ENCODE data around the gene PLD4.
"Not testable (repeated sequence)": the region's sequence is repeated elsewhere in the genome, so short reads cannot be mapped to it uniquely, and the experiment has no call there.

PLD4 gene

DNA sequence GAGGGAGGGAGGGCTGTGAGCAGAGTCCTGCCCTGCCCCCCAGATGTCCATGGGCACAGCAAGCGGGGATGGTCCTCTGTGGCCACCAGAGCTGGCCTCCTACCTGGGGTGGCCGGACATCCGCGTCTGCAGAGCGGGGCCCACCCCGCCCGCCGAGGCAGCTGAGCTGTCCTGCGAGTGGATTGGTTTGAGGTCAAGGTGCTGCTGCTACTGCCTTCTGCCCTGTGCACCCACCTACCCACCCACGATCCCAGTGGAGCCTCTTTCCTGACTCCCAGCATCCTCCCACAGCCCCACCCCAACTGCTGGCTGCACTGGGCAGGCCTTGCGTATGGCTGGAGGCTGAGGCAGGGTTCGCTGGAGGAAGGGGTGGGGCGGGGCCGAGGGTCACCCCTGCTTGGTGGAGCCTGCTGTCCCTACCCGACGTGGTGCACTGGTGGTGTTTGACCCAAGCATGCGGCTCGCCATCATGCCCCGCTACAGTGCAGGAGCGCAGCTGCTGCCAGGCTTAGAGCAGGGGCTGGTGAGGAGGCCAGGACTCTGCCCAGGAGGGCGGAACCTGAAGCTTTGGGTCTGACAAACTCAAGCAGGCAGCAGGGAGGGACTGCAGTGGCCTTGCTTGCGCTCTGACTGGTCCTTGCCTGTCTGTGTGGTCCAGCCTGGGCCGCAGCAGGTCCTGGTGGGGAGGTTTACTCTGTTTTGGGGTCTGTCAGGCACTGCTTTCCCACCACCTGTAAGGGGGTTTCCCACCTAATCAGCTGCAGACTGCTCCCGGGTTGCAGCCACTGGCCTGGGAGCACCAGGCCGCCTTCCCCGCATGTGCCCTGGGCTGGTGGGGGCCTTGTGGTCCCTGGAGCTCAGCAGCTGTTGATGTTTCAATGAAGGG, 35.9 kb upstream of the PLD4 start:
- Histone ChIP-seq H3K4me2 (ENCODE audit: low read length, poor library complexity, severe bottlenecking) (no peak overlapping the region), H2BK15ac (ENCODE audit: low read depth, poor library complexity, severe bottlenecking) (no peak overlapping the region), H3K4me3 (ENCODE audit: insufficient read depth in 1 of 2, low read depth in 1 of 2, low read length in 2 of 2) (no peak overlapping the region), H2AFZ (ENCODE audit: low read depth, low read length) (no peak overlapping the region), H3K36me3 (ENCODE audit: control insufficient read depth in 1 of 2, insufficient read depth in 2 of 2, low read depth in 1 of 2, low read length in 2 of 2) (peaks cover 23 to 77% of the 10 kb centered on the region in 2 experiments), H2BK120ac (ENCODE audit: low read depth, low read length) (no peak overlapping the region), H3K18ac (ENCODE audit: low read depth in 1 of 2, low read length in 2 of 2) (no peak overlapping the region), H3K79me1 (replicated peaks; ENCODE audit: low read length, poor library complexity, severe bottlenecking) (peaks cover 9% of the 10 kb centered on the region), H4K91ac (ENCODE audit: low read length) (no peak overlapping the region), H3K9ac (ENCODE audit: low read length) (no peak overlapping the region), H2BK5ac (ENCODE audit: low read depth, low read length, poor library complexity, severe bottlenecking) (no peak overlapping the region), H3K27me3 (ENCODE audit: control insufficient read depth in 1 of 2, insufficient read depth in 1 of 2, low read length in 2 of 2) (no peaks in the 10 kb centered on the region), H3K4ac (ENCODE audit: low read depth in 1 of 2, low read length in 2 of 2) (no peak overlapping the region), H2BK12ac (ENCODE audit: low read length in 2 of 2) (no peak overlapping the region), H3K23ac (ENCODE audit: low read length in 2 of 2) (no peak overlapping the region), H3K27ac (ENCODE audit: low read length, poor library complexity, severe bottlenecking) (no peak overlapping the region), H3K14ac (ENCODE audit: low read length in 2 of 2) (no peak overlapping the region), H2AK5ac (ENCODE audit: low read length, severe bottlenecking) (no peak overlapping the region), H3K9me3 (ENCODE audit: control insufficient read depth, low read length) (no peaks in the 10 kb centered on the region), H4K8ac (ENCODE audit: low read length) (no peak overlapping the region), H3K4me1 (ENCODE audit: control insufficient read depth, insufficient read depth, low read depth, low read length) (peaks cover 14% of the 10 kb centered on the region)
- DNase-seq: no peak
- 96% methylated on average over 26 of the region's 26 CpGs for WGBS

DNA sequence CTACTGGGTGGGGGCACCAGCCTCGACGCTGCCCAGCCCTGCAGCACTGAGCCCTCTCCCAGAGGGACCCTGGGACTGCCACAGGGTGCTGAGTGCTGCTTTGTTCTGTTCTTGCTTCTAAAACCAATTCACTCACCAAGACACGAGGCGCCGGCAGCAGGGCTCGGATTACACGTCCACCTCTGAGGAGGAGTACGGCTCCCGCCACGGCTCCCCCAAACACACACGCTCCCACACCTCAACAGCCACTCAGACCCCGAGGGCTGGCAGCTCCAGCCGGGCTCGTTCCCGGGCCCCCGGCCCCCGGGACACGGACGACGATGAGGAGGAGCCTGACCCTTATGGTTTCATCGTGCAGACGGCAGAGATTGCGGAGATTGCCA, 35.3 kb upstream of the PLD4 start:
- H4K8ac ChIP-seq (ENCODE audit: low read length): no peak overlapping the region
- 94% methylated on average over 23 of the region's 23 CpGs for WGBS
- no peak for DNase-seq

DNA sequence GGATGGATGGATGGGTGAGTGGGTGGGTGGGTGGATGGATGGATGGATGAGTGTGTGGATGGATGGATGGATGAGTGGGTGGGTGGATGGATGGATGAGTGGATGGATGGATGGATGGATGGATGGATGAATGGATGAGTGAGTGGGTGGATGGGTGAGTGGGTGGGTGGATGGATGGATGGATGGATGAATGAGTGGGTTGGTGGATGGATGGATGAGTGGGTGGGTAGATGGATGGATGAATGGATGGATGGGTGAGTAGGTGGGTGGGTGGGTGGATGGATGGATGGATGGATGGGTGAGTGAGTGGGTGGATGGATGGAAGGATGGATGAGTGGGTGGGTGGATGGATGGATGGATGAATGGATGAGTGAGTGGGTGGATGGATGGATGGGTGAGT, 34.4 kb upstream of the PLD4 start:
- not testable (repeated sequence) for H2BK15ac ChIP-seq (ENCODE audit: low read depth, poor library complexity, severe bottlenecking); H3K27me3 ChIP-seq (ENCODE audit: control insufficient read depth in 1 of 2, insufficient read depth in 1 of 2, low read length in 2 of 2); H4K91ac ChIP-seq (ENCODE audit: low read length); H2AFZ ChIP-seq (ENCODE audit: low read depth, low read length); H3K4me3 ChIP-seq (ENCODE audit: insufficient read depth in 1 of 2, low read depth in 1 of 2, low read length in 2 of 2); H3K4ac ChIP-seq (ENCODE audit: low read depth in 1 of 2, low read length in 2 of 2); H2BK12ac ChIP-seq (ENCODE audit: low read length in 2 of 2); H3K18ac ChIP-seq (ENCODE audit: low read depth in 1 of 2, low read length in 2 of 2); H3K23ac ChIP-seq (ENCODE audit: low read length in 2 of 2); H2BK5ac ChIP-seq (ENCODE audit: low read depth, low read length, poor library complexity, severe bottlenecking); H3K9ac ChIP-seq (ENCODE audit: low read length); H3K9me3 ChIP-seq (ENCODE audit: control insufficient read depth, low read length); DNase-seq; H3K27ac ChIP-seq (ENCODE audit: low read length, poor library complexity, severe bottlenecking); H4K8ac ChIP-seq (ENCODE audit: low read length); H2BK120ac ChIP-seq (ENCODE audit: low read depth, low read length); H3K14ac ChIP-seq (ENCODE audit: low read length in 2 of 2); H2AK5ac ChIP-seq (ENCODE audit: low read length, severe bottlenecking); H3K4me2 ChIP-seq (ENCODE audit: low read length, poor library complexity, severe bottlenecking); H3K79me1 ChIP-seq (replicated peaks; ENCODE audit: low read length, poor library complexity, severe bottlenecking)
- Histone ChIP-seq H3K36me3 (ENCODE audit: control insufficient read depth in 1 of 2, insufficient read depth in 2 of 2, low read depth in 1 of 2, low read length in 2 of 2) (peaks cover 33 to 80% of the 10 kb centered on the region in 2 experiments), H3K4me1 (ENCODE audit: control insufficient read depth, insufficient read depth, low read depth, low read length) (peaks cover 12% of the 10 kb centered on the region)

More for the DNA sequence above, 35.3 kb upstream of the PLD4 start:
- Histone ChIP-seq H3K4ac (ENCODE audit: low read depth in 1 of 2, low read length in 2 of 2) (no peak overlapping the region), H3K79me1 (replicated peaks; ENCODE audit: low read length, poor library complexity, severe bottlenecking) (peaks cover 9% of the 10 kb centered on the region), H4K91ac (ENCODE audit: low read length) (no peak overlapping the region), H3K4me2 (ENCODE audit: low read length, poor library complexity, severe bottlenecking) (no peak overlapping the region), H3K14ac (ENCODE audit: low read length in 2 of 2) (no peak overlapping the region), H3K4me1 (ENCODE audit: control insufficient read depth, insufficient read depth, low read depth, low read length) (peaks cover 14% of the 10 kb centered on the region), H2AK5ac (ENCODE audit: low read length, severe bottlenecking) (no peak overlapping the region), H3K9ac (ENCODE audit: low read length) (no peak overlapping the region), H3K4me3 (ENCODE audit: insufficient read depth in 1 of 2, low read depth in 1 of 2, low read length in 2 of 2) (no peak overlapping the region), H3K27ac (ENCODE audit: low read length, poor library complexity, severe bottlenecking) (no peak overlapping the region), H2BK5ac (ENCODE audit: low read depth, low read length, poor library complexity, severe bottlenecking) (no peak overlapping the region), H3K18ac (ENCODE audit: low read depth in 1 of 2, low read length in 2 of 2) (no peak overlapping the region), H2AFZ (ENCODE audit: low read depth, low read length) (no peak overlapping the region), H3K27me3 (ENCODE audit: control insufficient read depth in 1 of 2, insufficient read depth in 1 of 2, low read length in 2 of 2) (no peaks in the 10 kb centered on the region), H3K23ac (ENCODE audit: low read length in 2 of 2) (no peak overlapping the region), H2BK12ac (ENCODE audit: low read length in 2 of 2) (no peak overlapping the region), H3K9me3 (ENCODE audit: control insufficient read depth, low read length) (no peaks in the 10 kb centered on the region), H2BK15ac (ENCODE audit: low read depth, poor library complexity, severe bottlenecking) (no peak overlapping the region), H2BK120ac (ENCODE audit: low read depth, low read length) (no peak overlapping the region), H3K36me3 (ENCODE audit: control insufficient read depth in 1 of 2, insufficient read depth in 2 of 2, low read depth in 1 of 2, low read length in 2 of 2) (peaks cover 27 to 77% of the 10 kb centered on the region in 2 experiments)

GRCh38 chr14:104891121-104891551, 33.5 kb upstream of the PLD4 start:
- Histone ChIP-seq H2AFZ (ENCODE audit: low read depth, low read length) (no peak overlapping the region), H2BK12ac (ENCODE audit: low read length in 2 of 2) (no peak overlapping the region), H3K23ac (ENCODE audit: low read length in 2 of 2) (no peak overlapping the region), H3K27ac (ENCODE audit: low read length, poor library complexity, severe bottlenecking) (no peak overlapping the region), H4K91ac (ENCODE audit: low read length) (no peak overlapping the region), H3K9me3 (ENCODE audit: control insufficient read depth, low read length) (no peaks in the 10 kb centered on the region), H3K4me3 (ENCODE audit: insufficient read depth in 1 of 2, low read depth in 1 of 2, low read length in 2 of 2) (no peak overlapping the region), H3K27me3 (ENCODE audit: control insufficient read depth in 1 of 2, insufficient read depth in 1 of 2, low read length in 2 of 2) (no peaks in the 10 kb centered on the region), H3K4me2 (ENCODE audit: low read length, poor library complexity, severe bottlenecking) (no peak overlapping the region), H3K4me1 (ENCODE audit: control insufficient read depth, insufficient read depth, low read depth, low read length) (peaks cover 13% of the 10 kb centered on the region), H3K36me3 (ENCODE audit: control insufficient read depth in 1 of 2, insufficient read depth in 2 of 2, low read depth in 1 of 2, low read length in 2 of 2) (peaks cover 33 to 80% of the 10 kb centered on the region in 2 experiments), H2AK5ac (ENCODE audit: low read length, severe bottlenecking) (no peak overlapping the region), H3K14ac (ENCODE audit: low read length in 2 of 2) (no peak overlapping the region), H2BK120ac (ENCODE audit: low read depth, low read length) (no peak overlapping the region), H2BK5ac (ENCODE audit: low read depth, low read length, poor library complexity, severe bottlenecking) (no peak overlapping the region), H3K79me1 (replicated peaks; ENCODE audit: low read length, poor library complexity, severe bottlenecking) (peaks cover 7% of the 10 kb centered on the region), H3K4ac (ENCODE audit: low read depth in 1 of 2, low read length in 2 of 2) (no peak overlapping the region), H4K8ac (ENCODE audit: low read length) (no peak overlapping the region), H3K9ac (ENCODE audit: low read length) (no peak overlapping the region), H2BK15ac (ENCODE audit: low read depth, poor library complexity, severe bottlenecking) (no peak overlapping the region), H3K18ac (ENCODE audit: low read depth in 1 of 2, low read length in 2 of 2) (no peak overlapping the region)
- DNase-seq: no peak
- 93% methylated on average over 3 of the region's 4 CpGs for WGBS
